Peyer's patch (tissue), 4 donors: ENCODE results near the gene LMTK2. TPM values are rescaled to one million over a fixed set of nuclear protein-coding genes. Genes with fewer than 3 reads are reported as not detected.

ENCODE experiments used
- DNase-seq, 3 donors: peaks; one replicate each; pipeline ENCODE4 v3.0.0-alpha.2; 2017 to 2019
- H3K27ac ChIP-seq, 4 donors: fragments of 200-600 bp; sonication (generic); one replicate each; pipeline ENCODE4 v1.5.1; 2016 to 2019
- H3K27me3 ChIP-seq, 2 donors: fragments of 200-600 bp; sonication (generic); one replicate each; pipeline ENCODE4 v1.5.1; 2019
- H3K36me3 ChIP-seq, 3 donors: fragments of 200-600 bp; sonication (generic); one replicate each; pipeline ENCODE4 v1.5.1; 2016 to 2019
- H3K4me1 ChIP-seq, 4 donors: fragments of 200-600 bp; sonication (generic); one replicate each; pipeline ENCODE4 v1.5.1; 2016 to 2019
- H3K4me3 ChIP-seq, 4 donors: fragments of 200-600 bp; sonication (generic); 1 replicate in 3 of 4; 2 replicates in 1 of 4; pipeline ENCODE4 v1.5.1; 2016 to 2019; ENCODE audit warnings: mild to moderate bottlenecking in 1 of 4
- H3K9me3 ChIP-seq, 4 donors: fragments of 200-600 bp; sonication (generic); one replicate each; pipeline ENCODE4 v1.5.1; 2016 to 2019; ENCODE audit warnings: mild to moderate bottlenecking in 1 of 4
- CTCF ChIP-seq, 6 experiments: fragments of 450-650 bp in 4 of 6; fragments of 200-600 bp in 2 of 6; sonication (generic) in 1 of 6; IDR thresholded peaks; one replicate each; pipeline ENCODE4 v1.5.1; 2017 to 2019; ENCODE audit warnings: antibody characterized with exemption in 6 of 6, mild to moderate bottlenecking in 3 of 6, moderate library complexity in 1 of 6
- POLR2A ChIP-seq, 2 donors: fragments of 450-650 bp; IDR thresholded peaks; one replicate each; pipeline ENCODE4 v1.5.1; 2017; ENCODE audit warnings: antibody characterized with exemption in 2 of 2, mild to moderate bottlenecking in 2 of 2, moderate library complexity in 2 of 2
- total RNA-seq, 4 donors: library from RNA; depleted of rRNA; stranded (reverse); fragments of >200 nt; gene quantifications; one replicate each; pipeline ENCODE4 v1.1.0, GENCODE V29; 2016

Gene LMTK2
- total RNA-seq, 4 donors from 2014 or later: 23.1 to 54.0 (median 51.4) TPM

- DNase-seq: no peak
- TF ChIP-seq CTCF (IDR thresholded peaks at IDR 0.05): no peak
- no peak for TF ChIP-seq POLR2A (IDR thresholded peaks at IDR 0.05)
- H3K9me3 ChIP-seq: no peaks in the 10 kb centered on the region
- peaks cover 0 to 36% (median 0%) of the 10 kb centered on the region in 3 donors for H3K36me3 ChIP-seq
- H3K4me3 ChIP-seq: no peak overlapping the region
- H3K4me1 ChIP-seq: peaks cover 0 to 12% (median 0%) of the 10 kb centered on the region in 4 donors
- H3K27ac ChIP-seq: no peak overlapping the region
- no peaks in the 10 kb centered on the region for H3K27me3 ChIP-seq
These were observed 149.8 kb downstream of the LMTK2 start for GRCh38 chr7:98256431-98256830.

GRCh38 chr7:98257701-98258100 is 151.0 kb downstream of the LMTK2 start:
- Histone ChIP-seq H3K27ac (no peak overlapping the region), H3K4me3 (no peak overlapping the region), H3K9me3 (no peaks in the 10 kb centered on the region), H3K36me3 (peaks cover 0 to 42% (median 0%) of the 10 kb centered on the region in 3 donors), H3K27me3 (no peaks in the 10 kb centered on the region), H3K4me1 (peaks cover 0 to 9% (median 0%) of the 10 kb centered on the region in 4 donors)
- DNase-seq: no peak
- TF ChIP-seq CTCF (IDR thresholded peaks at IDR 0.05) (no peak), POLR2A (IDR thresholded peaks at IDR 0.05) (no peak)

Other genes starting within 250 kb of the LMTK2 start
- gene ASNS, start 234.5 kb upstream of the LMTK2 start, total RNA-seq: 10 to 100 TPM in 2 of 4 donors, 1 to 10 TPM in 2; 3.5 to 16.5 (median 8.4) TPM
- gene OCM2, start 116.7 kb upstream of the LMTK2 start, total RNA-seq: not detected
- gene BHLHA15, start 104.6 kb downstream of the LMTK2 start, total RNA-seq: 1 to 10 TPM in 2 of 4 donors, not detected in 2; 1.6 to 9.9 TPM
- 10 to 100 TPM; 33.8 to 74.1 (median 44.1) TPM for gene TECPR1, start 145.4 kb downstream of the LMTK2 start, total RNA-seq
- gene BRI3, start 174.8 kb downstream of the LMTK2 start, total RNA-seq: 10 to 100 TPM; 21.5 to 91.2 (median 69.6) TPM